Breast epithelium (tissue), 4 donors: Measurements from ENCODE around the gene FBXO24. TPM values are rescaled to one million over a fixed set of nuclear protein-coding genes. Genes with fewer than 3 reads are reported as not detected.

Experiments used
- DNase-seq, 2 donors: peaks; one replicate each; pipeline ENCODE4 v3.0.0-alpha.2; 2019; ENCODE audit warnings: low spot score in 2 of 2
- H3K27ac ChIP-seq, 2 donors: fragments of 200-600 bp; sonication (generic) in 1 of 2; one replicate each; pipeline ENCODE4 v1.5.1; 2016 to 2019; ENCODE audit warnings: mild to moderate bottlenecking in 1 of 2
- H3K27me3 ChIP-seq, 2 donors: fragments of 200-600 bp; sonication (generic) in 1 of 2; one replicate each; pipeline versions ENCODE4 v1.5.1 to v1.6.0; 2017 to 2019; ENCODE audit warnings: control low read depth in 1 of 2, mild to moderate bottlenecking in 1 of 2
- H3K36me3 ChIP-seq: fragments of 200-600 bp; one replicate; pipeline ENCODE4 v1.5.1; 2019
- H3K4me1 ChIP-seq, 2 donors: fragments of 200-600 bp; sonication (generic); one replicate each; pipeline ENCODE4 v1.5.1; 2016 to 2019; ENCODE audit warnings: control low read depth in 1 of 2
- H3K4me3 ChIP-seq, 3 donors: fragments of 200-600 bp; sonication (generic); 1 replicate in 2 of 3; 2 replicates in 1 of 3; pipeline ENCODE4 v1.5.1; 2016 to 2019; ENCODE audit warnings: mild to moderate bottlenecking in 3 of 3, moderate library complexity in 2 of 3
- H3K9me3 ChIP-seq, 2 donors: fragments of 200-600 bp; sonication (generic) in 1 of 2; one replicate each; pipeline ENCODE4 v1.5.1; 2016 to 2019; ENCODE audit warnings: control low read depth in 1 of 2
- POLR2A ChIP-seq: fragments of 450-650 bp; IDR thresholded peaks from one replicate; pipeline ENCODE4 v1.6.1; 2016; ENCODE audit warnings: antibody characterized with exemption, mild to moderate bottlenecking, moderate library complexity
- POLR2AphosphoS5 ChIP-seq, 3 donors: sonication (generic); formaldehyde crosslinking; IDR thresholded peaks; one replicate each; pipeline ENCODE4 v1.6.1; 2017; ENCODE audit warnings: antibody characterized with exemption in 3 of 3
- intact Hi-C: fragments of 100-400 bp; cut with DNase I; formaldehyde crosslinking; loops from one replicate; pipeline ENCODE4 v1.15.1; 2023; ENCODE audit warnings: low total_unique reads
- total RNA-seq, 3 donors: library from RNA; depleted of rRNA; stranded (reverse); fragments of >200 nt; gene quantifications; one replicate each; pipeline ENCODE4 v1.1.0, GENCODE V29; 2016
- TF ChIP-seq, protein P1 (sequence below), 3 donors: fragments of 450-650 bp; IDR thresholded peaks; one replicate each; pipeline ENCODE4 v1.5.1; 2016 to 2017; ENCODE audit warnings: antibody characterized with exemption in 3 of 3, mild to moderate bottlenecking in 3 of 3, moderate library complexity in 3 of 3

The FBXO24 gene
- total RNA-seq, 3 donors from 2014 or later, result 0.59 to 0.98 TPM; not detected in 1

DNA sequence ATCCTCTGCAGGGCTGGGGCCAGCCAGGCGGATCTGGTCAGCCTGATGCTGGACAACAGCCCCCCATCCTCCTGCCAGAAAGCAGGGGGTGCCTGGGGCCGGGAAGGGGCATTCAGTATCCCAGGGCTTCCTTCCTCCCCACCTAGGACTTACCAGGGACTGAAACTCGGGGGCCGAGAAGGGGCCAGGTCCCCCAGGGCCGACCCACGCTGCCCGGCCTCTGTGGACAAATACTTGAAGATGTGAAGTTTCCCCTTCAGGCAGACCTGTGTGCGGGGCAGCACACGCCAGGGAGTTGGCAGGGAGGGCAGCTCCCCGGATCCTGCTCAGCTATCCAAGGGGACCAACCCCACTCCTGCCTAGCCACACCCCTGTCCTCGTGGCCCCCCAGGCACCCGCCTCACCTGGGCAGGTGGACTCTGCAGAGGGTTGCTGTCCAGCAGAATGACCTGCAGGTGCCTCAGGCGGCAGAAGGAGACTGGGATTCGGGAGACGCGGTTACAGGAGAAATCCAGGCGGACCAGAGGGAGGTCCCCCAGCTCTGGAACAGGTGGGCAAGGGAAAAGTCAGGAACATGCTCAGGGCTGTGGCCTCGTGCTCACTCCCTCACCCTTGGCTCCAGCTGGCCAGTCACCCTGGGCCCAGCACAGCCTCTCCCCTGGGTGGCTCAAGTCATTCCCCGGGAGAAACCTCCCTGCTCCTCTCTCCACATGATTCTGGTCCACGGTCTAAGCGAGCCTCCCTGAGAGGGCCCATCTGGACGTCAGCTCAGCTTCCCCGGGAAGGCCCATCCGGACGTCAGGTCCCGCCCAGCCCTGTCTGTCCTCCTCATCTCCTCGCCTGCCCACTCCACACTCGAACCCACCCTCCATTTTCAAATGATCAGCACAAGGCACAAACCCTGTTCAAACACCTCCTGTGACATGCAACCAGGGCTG lies 7.6 kb upstream of the FBXO24 start:
- peaks cover 15% of the 10 kb centered on the region for H3K36me3 ChIP-seq
- no peaks in the 10 kb centered on the region for H3K9me3 ChIP-seq
- H3K4me1 ChIP-seq, result peaks cover under 1 to 9% of the 10 kb centered on the region in 2 donors
- no peak overlapping the region for H3K4me3 ChIP-seq
- intact Hi-C loops, result loop anchor here (5.0 to 10.0 kb wide), 3 partner anchors 106 to 1296 kb away; no protein-coding TSS in a partner anchor
- no peak for DNase-seq
- no peak overlapping the region for H3K27ac ChIP-seq
- TF ChIP-seq POLR2A, result no peak
- TF ChIP-seq POLR2AphosphoS5 (IDR thresholded peaks at IDR 0.05), result no peak
- TF ChIP-seq, protein P1, sequence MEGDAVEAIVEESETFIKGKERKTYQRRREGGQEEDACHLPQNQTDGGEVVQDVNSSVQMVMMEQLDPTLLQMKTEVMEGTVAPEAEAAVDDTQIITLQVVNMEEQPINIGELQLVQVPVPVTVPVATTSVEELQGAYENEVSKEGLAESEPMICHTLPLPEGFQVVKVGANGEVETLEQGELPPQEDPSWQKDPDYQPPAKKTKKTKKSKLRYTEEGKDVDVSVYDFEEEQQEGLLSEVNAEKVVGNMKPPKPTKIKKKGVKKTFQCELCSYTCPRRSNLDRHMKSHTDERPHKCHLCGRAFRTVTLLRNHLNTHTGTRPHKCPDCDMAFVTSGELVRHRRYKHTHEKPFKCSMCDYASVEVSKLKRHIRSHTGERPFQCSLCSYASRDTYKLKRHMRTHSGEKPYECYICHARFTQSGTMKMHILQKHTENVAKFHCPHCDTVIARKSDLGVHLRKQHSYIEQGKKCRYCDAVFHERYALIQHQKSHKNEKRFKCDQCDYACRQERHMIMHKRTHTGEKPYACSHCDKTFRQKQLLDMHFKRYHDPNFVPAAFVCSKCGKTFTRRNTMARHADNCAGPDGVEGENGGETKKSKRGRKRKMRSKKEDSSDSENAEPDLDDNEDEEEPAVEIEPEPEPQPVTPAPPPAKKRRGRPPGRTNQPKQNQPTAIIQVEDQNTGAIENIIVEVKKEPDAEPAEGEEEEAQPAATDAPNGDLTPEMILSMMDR (IDR thresholded peaks at IDR 0.05), result no peak
- no peaks in the 10 kb centered on the region for H3K27me3 ChIP-seq

DNA sequence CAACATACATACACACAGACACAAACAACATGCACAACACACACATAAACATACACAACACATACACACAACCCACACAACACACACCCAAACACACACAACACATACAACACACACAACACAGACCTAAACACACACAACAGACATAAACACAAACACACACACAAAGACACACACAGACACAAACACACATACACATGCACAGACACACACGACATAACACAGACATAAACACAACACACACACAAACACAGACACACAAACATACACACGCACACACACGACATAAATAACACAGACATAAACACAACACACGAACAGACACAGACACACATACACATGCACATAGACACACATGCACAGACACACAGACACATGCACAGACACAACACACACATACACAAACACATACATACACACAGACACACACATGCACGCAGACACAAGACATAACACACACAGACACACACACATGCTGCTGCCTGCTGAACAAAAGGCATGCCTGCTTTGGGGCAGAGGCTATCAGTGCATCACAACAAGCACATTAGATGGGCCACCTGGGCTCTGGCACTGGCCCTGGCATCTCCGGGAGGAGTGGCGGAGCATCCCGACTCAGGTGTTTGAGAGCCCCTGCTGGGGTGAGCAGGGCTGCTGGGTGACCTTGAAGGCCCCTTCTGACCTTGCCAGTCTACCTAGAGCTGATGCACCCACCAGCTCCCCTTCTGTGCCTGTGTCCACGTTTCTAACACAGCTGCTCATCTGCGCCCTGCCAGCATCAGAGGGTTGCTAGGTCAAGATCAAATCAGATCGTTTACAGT lies 5.5 kb upstream of the FBXO24 start:
- no peak overlapping the region for H3K27ac ChIP-seq
- H3K9me3 ChIP-seq, result no peaks in the 10 kb centered on the region

DNA sequence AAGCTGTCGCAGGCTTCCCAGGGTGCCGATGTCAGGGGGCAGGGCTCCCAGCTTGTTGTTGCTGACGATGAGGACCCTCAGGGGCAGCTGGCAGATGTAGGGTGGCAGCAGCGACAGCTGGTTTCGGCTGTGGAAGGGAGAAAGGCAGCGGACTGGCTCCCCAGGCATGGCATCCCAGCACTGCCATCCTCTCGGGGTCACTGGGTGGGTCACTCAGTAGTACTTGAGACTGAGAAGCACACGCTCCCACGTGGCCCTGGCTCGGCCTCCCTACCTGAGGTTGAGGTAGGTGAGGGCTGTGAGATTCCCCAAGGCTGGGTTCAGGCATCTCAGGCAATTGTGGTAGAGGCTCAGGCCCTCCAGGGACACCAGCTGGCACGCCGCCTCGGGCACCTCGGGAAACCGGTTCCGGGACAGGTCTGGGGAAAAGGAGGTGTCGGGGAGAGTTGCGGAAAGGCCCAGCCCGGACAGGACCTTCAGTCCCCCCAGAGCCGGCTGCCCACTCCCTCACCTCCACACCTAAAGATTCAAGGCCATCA lies 4.0 kb upstream of the FBXO24 start:
- Histone ChIP-seq H3K36me3 (peaks cover 7% of the 10 kb centered on the region), H3K27me3 (no peaks in the 10 kb centered on the region), H3K27ac (peak overlapping the region; percentile 98 to 99), H3K4me3 (peak overlapping the region in 1 of 3 donors; percentile 91), H3K4me1 (peaks cover 5 to 23% of the 10 kb centered on the region in 2 donors), H3K9me3 (no peaks in the 10 kb centered on the region)
- TF ChIP-seq, protein P1 (IDR thresholded peaks at IDR 0.05), result no peak
- TF ChIP-seq POLR2A (no peak), POLR2AphosphoS5 (IDR thresholded peaks at IDR 0.05) (peak in 1 of 3 donors; percentile 37)
- DNase-seq, result peak; percentile 58 to 79
- intact Hi-C loops, result no loop called here

More for the DNA sequence above, 5.5 kb upstream of the FBXO24 start:
- DNase-seq, result no peak
- H3K36me3 ChIP-seq, result peaks cover 7% of the 10 kb centered on the region
- intact Hi-C loops, result no loop called here
- TF ChIP-seq POLR2AphosphoS5 (IDR thresholded peaks at IDR 0.05) (no peak), POLR2A (no peak)
- TF ChIP-seq, protein P1 (IDR thresholded peaks at IDR 0.05), result no peak
- no peak overlapping the region for H3K4me3 ChIP-seq
- peaks cover 5 to 23% of the 10 kb centered on the region in 2 donors for H3K4me1 ChIP-seq
- H3K27me3 ChIP-seq, result no peaks in the 10 kb centered on the region

DNA sequence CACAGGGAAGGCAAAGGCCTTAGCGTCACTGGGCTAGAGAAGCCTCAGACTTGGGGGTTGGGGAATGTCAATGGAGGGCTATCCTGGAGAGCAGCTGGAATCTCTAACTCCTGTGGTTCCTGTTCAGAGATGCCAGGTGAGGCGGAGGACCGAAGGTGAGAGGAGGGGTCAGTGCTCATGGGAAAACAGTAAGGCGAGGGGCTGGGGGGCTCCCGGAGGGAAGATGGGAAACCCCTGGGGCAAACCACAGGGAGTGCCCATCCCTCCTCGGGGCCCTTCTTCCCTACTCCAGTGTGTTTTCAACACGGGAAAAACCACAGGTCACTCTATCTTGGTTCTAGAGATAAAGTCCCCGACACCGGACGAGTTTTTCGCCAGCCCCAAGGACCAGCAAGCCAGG lies 3.5 kb upstream of the FBXO24 start:
- Histone ChIP-seq H3K4me1 (peaks cover 5 to 23% of the 10 kb centered on the region in 2 donors), H3K4me3 (peak overlapping the region in 2 of 3 donors; percentile 91 to 97), H3K27ac (peak overlapping the region; percentile 98 to 99), H3K9me3 (no peaks in the 10 kb centered on the region), H3K27me3 (no peaks in the 10 kb centered on the region), H3K36me3 (peaks cover 7% of the 10 kb centered on the region)
- TF ChIP-seq POLR2AphosphoS5 (IDR thresholded peaks at IDR 0.05), result no peak
- TF ChIP-seq, protein P1 (IDR thresholded peaks at IDR 0.05), result no peak
- TF ChIP-seq POLR2A, result no peak
- intact Hi-C loops, result no loop called here
- DNase-seq, result no peak
